Progenitor cell of endocrine pancreas (in vitro differentiated cells): ENCODE data around the gene VMP1. TPM values are rescaled to one million over a fixed set of nuclear protein-coding genes. Genes with fewer than 3 reads are reported as not detected.

Experiments used
- DNase-seq: peaks from one replicate; pipeline ENCODE4 v3.0.0; 2021; ENCODE audit warnings: low spot score; ENCODE audit not compliant: unreplicated experiment
- H3K27ac Mint-ChIP-seq: 2 replicates; pipeline ENCODE4 v1.8.0; 2021; ENCODE audit warnings: mild to moderate bottlenecking, moderate library complexity, mixed read lengths
- H3K27me3 Mint-ChIP-seq: 2 replicates; pipeline ENCODE4 v1.8.0; 2021; ENCODE audit warnings: mixed read lengths
- H3K36me3 Mint-ChIP-seq: 2 replicates; pipeline ENCODE4 v1.8.0; 2022; ENCODE audit warnings: mixed read lengths; ENCODE audit not compliant: insufficient read depth
- H3K4me1 Mint-ChIP-seq: 2 replicates; pipeline ENCODE4 v1.8.0; 2021; ENCODE audit warnings: low read depth, mixed read lengths
- H3K4me3 Mint-ChIP-seq: 2 replicates; pipeline ENCODE4 v1.8.0; 2021; ENCODE audit warnings: low read depth, mild to moderate bottlenecking, moderate library complexity, mixed read lengths
- H3K9me3 Mint-ChIP-seq: 2 replicates; pipeline ENCODE4 v1.8.0; 2021; ENCODE audit warnings: low read depth, mixed read lengths
- total RNA-seq: library from RNA; stranded (reverse); gene quantifications from 2 replicates; pipeline ENCODE4 v1.2.1, GENCODE V29; 2021
- TF ChIP-seq, protein P1 (sequence below): fragments of 200-600 bp; sonication (generic); IDR thresholded peaks from one replicate; pipeline ENCODE4 v1.5.0; 2021; ENCODE audit warnings: antibody characterized with exemption, mild to moderate bottlenecking; ENCODE audit not compliant: unreplicated experiment

VMP1 gene
- total RNA-seq, 1 donor from 2014 or later = 162 TPM

DNA sequence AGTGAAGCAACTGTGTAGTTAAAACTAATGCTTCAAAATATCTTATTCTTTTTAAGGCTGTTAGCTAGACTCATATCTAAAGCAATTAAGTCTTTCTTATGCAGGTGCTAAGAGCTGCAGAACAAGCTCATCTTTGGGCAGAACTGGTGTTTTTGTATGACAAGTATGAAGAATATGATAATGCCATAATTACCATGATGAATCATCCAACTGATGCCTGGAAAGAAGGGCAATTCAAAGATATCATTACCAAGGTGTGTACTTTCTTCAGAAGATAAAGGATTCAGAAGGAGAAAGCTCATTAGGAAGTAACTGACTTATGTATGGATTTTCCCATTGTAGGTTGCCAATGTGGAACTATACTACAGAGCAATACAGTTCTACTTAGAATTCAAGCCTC lies 24.2 kb upstream of the VMP1 start:
- H3K4me1 Mint-ChIP-seq = no peaks in the 10 kb centered on the region
- peaks cover 22% of the 10 kb centered on the region for H3K36me3 Mint-ChIP-seq
- H3K9me3 Mint-ChIP-seq = no peaks in the 10 kb centered on the region
- no peak overlapping the region for H3K27ac Mint-ChIP-seq
- no peaks in the 10 kb centered on the region for H3K27me3 Mint-ChIP-seq
- DNase-seq = no peak
- H3K4me3 Mint-ChIP-seq = no peak overlapping the region
- TF ChIP-seq, protein P1, sequence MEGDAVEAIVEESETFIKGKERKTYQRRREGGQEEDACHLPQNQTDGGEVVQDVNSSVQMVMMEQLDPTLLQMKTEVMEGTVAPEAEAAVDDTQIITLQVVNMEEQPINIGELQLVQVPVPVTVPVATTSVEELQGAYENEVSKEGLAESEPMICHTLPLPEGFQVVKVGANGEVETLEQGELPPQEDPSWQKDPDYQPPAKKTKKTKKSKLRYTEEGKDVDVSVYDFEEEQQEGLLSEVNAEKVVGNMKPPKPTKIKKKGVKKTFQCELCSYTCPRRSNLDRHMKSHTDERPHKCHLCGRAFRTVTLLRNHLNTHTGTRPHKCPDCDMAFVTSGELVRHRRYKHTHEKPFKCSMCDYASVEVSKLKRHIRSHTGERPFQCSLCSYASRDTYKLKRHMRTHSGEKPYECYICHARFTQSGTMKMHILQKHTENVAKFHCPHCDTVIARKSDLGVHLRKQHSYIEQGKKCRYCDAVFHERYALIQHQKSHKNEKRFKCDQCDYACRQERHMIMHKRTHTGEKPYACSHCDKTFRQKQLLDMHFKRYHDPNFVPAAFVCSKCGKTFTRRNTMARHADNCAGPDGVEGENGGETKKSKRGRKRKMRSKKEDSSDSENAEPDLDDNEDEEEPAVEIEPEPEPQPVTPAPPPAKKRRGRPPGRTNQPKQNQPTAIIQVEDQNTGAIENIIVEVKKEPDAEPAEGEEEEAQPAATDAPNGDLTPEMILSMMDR = no peak

DNA sequence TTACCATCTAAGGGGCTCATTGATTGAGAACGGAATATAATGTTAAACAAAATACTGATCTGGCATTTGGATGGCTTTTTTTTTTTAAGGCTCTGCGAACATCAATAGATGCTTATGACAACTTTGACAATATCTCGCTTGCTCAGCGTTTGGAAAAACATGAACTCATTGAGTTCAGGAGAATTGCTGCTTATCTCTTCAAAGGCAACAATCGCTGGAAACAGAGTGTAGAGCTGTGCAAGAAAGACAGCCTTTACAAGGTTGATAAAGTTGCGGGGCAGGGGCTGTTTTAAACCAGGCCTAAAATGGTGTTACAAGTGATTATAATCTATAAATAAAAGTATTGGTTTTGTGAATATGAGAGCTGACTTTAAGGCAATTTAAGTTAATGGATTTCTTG lies 22.5 kb upstream of the VMP1 start:
- DNase-seq = no peak
- Mint-ChIP-seq H3K27ac (no peak overlapping the region), H3K9me3 (no peaks in the 10 kb centered on the region), H3K4me3 (no peak overlapping the region), H3K4me1 (no peaks in the 10 kb centered on the region), H3K27me3 (no peaks in the 10 kb centered on the region), H3K36me3 (peaks cover 24% of the 10 kb centered on the region)
- TF ChIP-seq, protein P1 = no peak

DNA sequence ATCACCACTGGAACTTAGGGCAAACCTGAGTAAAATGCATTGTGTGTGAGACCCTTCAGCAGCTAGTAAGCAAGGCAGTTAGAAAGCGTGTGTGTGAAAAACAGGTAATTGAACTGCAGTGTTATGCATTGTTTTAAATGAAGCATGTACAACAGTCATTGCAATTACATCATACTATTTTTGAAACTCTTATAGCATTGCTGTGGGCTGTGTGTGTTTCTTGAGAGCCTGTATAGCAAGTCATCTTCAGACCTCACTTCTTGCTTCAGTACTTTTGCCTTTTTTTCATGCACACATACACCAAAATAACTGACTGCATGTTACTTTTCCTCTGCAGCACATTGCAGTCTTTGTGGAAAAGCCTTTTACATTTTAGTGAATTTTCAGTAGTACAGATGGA lies 19.4 kb upstream of the VMP1 start:
- no peaks in the 10 kb centered on the region for H3K9me3 Mint-ChIP-seq
- H3K27me3 Mint-ChIP-seq = no peaks in the 10 kb centered on the region
- H3K4me1 Mint-ChIP-seq = no peaks in the 10 kb centered on the region
- no peak for DNase-seq
- no peak overlapping the region for H3K4me3 Mint-ChIP-seq
- TF ChIP-seq, protein P1 = no peak
- peaks cover 25% of the 10 kb centered on the region for H3K36me3 Mint-ChIP-seq
- no peak overlapping the region for H3K27ac Mint-ChIP-seq

DNA sequence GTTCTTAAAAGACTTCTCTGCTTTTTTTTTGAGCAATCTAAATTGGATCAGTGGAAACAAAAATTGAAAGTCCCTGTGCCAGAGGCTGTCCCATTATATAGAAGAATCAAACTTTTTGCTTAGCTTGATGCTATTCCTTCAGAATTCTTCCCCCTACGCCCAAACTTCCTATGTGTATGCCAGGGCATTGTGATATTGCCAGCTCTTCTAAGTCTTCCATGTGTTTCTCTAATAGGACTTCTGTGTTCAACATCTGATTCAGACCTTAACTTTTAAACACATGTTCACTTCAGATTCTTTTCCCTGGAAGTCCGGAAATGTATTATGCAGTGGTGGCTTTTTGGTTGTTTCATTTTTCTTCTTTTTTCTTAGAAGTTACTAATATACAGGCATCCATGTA lies 19.0 kb upstream of the VMP1 start:
- peaks cover 23% of the 10 kb centered on the region for H3K36me3 Mint-ChIP-seq
- no peak overlapping the region for H3K27ac Mint-ChIP-seq
- H3K4me1 Mint-ChIP-seq = no peaks in the 10 kb centered on the region
- H3K27me3 Mint-ChIP-seq = no peaks in the 10 kb centered on the region
- TF ChIP-seq, protein P1 = no peak
- no peaks in the 10 kb centered on the region for H3K9me3 Mint-ChIP-seq
- DNase-seq = no peak
- no peak overlapping the region for H3K4me3 Mint-ChIP-seq

DNA sequence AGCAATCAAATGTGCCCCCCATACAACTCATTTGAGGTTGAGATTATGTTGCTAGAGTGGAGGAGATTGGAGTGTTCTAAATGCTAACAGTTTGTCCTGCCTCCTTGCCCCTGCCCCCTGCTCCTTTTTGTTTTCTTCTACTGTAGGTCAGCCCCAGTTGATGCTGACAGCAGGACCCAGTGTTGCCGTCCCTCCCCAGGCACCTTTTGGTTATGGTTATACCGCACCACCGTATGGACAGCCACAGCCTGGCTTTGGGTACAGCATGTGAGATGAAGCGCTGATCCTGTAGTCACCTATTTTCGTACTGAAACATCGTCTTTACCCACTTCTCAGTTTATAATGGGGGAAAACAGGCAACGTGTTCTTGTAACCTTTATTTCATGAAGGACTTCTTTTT lies 13.9 kb upstream of the VMP1 start:
- TF ChIP-seq, protein P1 = no peak
- peak overlapping the region; percentile 89 for H3K27ac Mint-ChIP-seq
- DNase-seq = no peak
- no peak overlapping the region for H3K4me3 Mint-ChIP-seq
- peaks cover 30% of the 10 kb centered on the region for H3K36me3 Mint-ChIP-seq
- H3K9me3 Mint-ChIP-seq = no peaks in the 10 kb centered on the region
- H3K27me3 Mint-ChIP-seq = no peaks in the 10 kb centered on the region
- H3K4me1 Mint-ChIP-seq = no peaks in the 10 kb centered on the region
